Fibroblast of lung (primary cell): ENCODE measurements around the gene TENT4A. TPM values are rescaled to one million over a fixed set of nuclear protein-coding genes. Genes with fewer than 3 reads are reported as not detected.

Source experiments
- DNase-seq, 2 donors: peaks; one replicate each; pipeline versions ENCODE4 v3.0.0 to v3.0.0-alpha.2; 2010; ENCODE audit warnings: low read depth in 2 of 2
- H2AFZ ChIP-seq: 2 replicates; pipeline ENCODE4 v1.5.1; 2012; ENCODE audit warnings: low read length, control low read depth, inconsistent platforms
- H3K27ac ChIP-seq: 2 replicates; pipeline ENCODE4 v1.5.1; 2011; ENCODE audit warnings: low read length, control low read depth; ENCODE audit not compliant: insufficient read depth
- H3K27me3 ChIP-seq: 2 replicates; pipeline ENCODE4 v1.5.1; 2011; ENCODE audit warnings: mild to moderate bottlenecking, low read length; ENCODE audit not compliant: control insufficient read depth, insufficient read depth
- H3K36me3 ChIP-seq: 2 replicates; pipeline ENCODE4 v1.5.1; 2011; ENCODE audit warnings: low read length; ENCODE audit not compliant: control insufficient read depth, insufficient read depth
- H3K4me1 ChIP-seq: 2 replicates; pipeline ENCODE4 v1.5.1; 2011; ENCODE audit warnings: low read length; ENCODE audit not compliant: control insufficient read depth, insufficient read depth; ENCODE audit errors: extremely low read depth
- H3K4me2 ChIP-seq: 2 replicates; pipeline ENCODE4 v1.5.1; 2011; ENCODE audit warnings: low read length, control low read depth; ENCODE audit not compliant: insufficient read depth; ENCODE audit errors: extremely low read depth
- H3K4me3 ChIP-seq, 4 experiments: fragments of 200-600 bp in 1 of 4; sonication (generic) in 1 of 4; replicated peaks in 1 of 4; 2 replicates each; pipeline ENCODE4 v1.5.1; 2011 to 2016; ENCODE audit warnings: low read length in 4 of 4, low read depth in 3 of 4, mild to moderate bottlenecking in 3 of 4, control low read depth in 2 of 4, inconsistent platforms in 1 of 4, mixed read lengths in 1 of 4; ENCODE audit not compliant: insufficient read depth in 1 of 4; ENCODE audit errors: control extremely low read depth in 1 of 4
- H3K79me2 ChIP-seq: 2 replicates; pipeline ENCODE4 v1.5.1; 2012; ENCODE audit warnings: mild to moderate bottlenecking, low read length, inconsistent platforms; ENCODE audit not compliant: control insufficient read depth, insufficient read depth
- H3K9ac ChIP-seq: 2 replicates; pipeline ENCODE4 v1.5.1; 2011; ENCODE audit warnings: mild to moderate bottlenecking, low read length, control low read depth; ENCODE audit not compliant: insufficient read depth
- H3K9me3 ChIP-seq: 2 replicates; pipeline ENCODE4 v1.5.1; 2012; ENCODE audit warnings: low read depth, low read length; ENCODE audit not compliant: control insufficient read depth, insufficient read depth
- H4K20me1 ChIP-seq: 2 replicates; pipeline ENCODE4 v1.5.1; 2011; ENCODE audit warnings: low read length; ENCODE audit not compliant: control insufficient read depth, insufficient read depth; ENCODE audit errors: extremely low read depth
- CTCF ChIP-seq, 2 donors: IDR thresholded peaks in 1 of 2; conservative IDR thresholded peaks in 1 of 2; 1 replicate in 1 of 2; 2 replicates in 1 of 2; pipeline ENCODE4 v1.5.1; 2011 to 2012; ENCODE audit warnings: low read length in 2 of 2, control low read depth in 1 of 2, inconsistent platforms in 1 of 2, low read depth in 1 of 2, mild to moderate bottlenecking in 1 of 2
- EZH2 ChIP-seq: IDR thresholded peaks from 2 replicates; pipeline ENCODE4 v1.5.1; 2012; ENCODE audit warnings: low read length, control low read depth, mild to moderate bottlenecking; ENCODE audit errors: missing control alignments
- polyA plus RNA-seq, 2 donors: library from polyadenylated mRNA; depleted of rRNA in 1 of 2; stranded (reverse) in 1 of 2; unstranded in 1 of 2; fragments of >200 nt; gene quantifications; 2 replicates each; pipeline ENCODE4 v1.2.1, GENCODE V29; 2011 to 2012; ENCODE audit warnings: missing spikeins in 1 of 2
- total RNA-seq: library from RNA; depleted of rRNA; stranded (reverse); fragments of >200 nt; gene quantifications from 2 replicates; pipeline ENCODE4 v1.2.1, GENCODE V29; 2014

TENT4A gene
- total and polyA plus RNA-seq, 2 donors (not counting 1 experiment from before 2014, with no cell fraction given), result 3.1 to 10.4 TPM

- no peaks in the 10 kb centered on the region for H3K4me1 ChIP-seq
- H2AFZ ChIP-seq, result no peak overlapping the region
- no peaks in the 10 kb centered on the region for H3K27me3 ChIP-seq
- DNase-seq, result no peak
- TF ChIP-seq EZH2 (no peak), CTCF (conservative IDR thresholded peaks at IDR 0.05 in 1 of 2, IDR thresholded peaks at IDR 0.05 in 1 of 2; ENCODE audit: low read depth in 1 of 2, low read length in 2 of 2) (no peak)
- no peak overlapping the region for H3K27ac ChIP-seq
- H3K79me2 ChIP-seq, result no peaks in the 10 kb centered on the region
- H3K4me2 ChIP-seq, result no peak overlapping the region
- H3K4me3 ChIP-seq, result no peak overlapping the region
- H3K36me3 ChIP-seq, result no peaks in the 10 kb centered on the region
- no peaks in the 10 kb centered on the region for H3K9me3 ChIP-seq
- no peaks in the 10 kb centered on the region for H4K20me1 ChIP-seq
- no peak overlapping the region for H3K9ac ChIP-seq
Observed at GRCh38 chr5:6774721-6775204, 61.5 kb downstream of the TENT4A start.

- DNase-seq, result no peak
Observed at GRCh38 chr5:6775571-6775970, 62.3 kb downstream of the TENT4A start.

GRCh38 chr5:6780802-6781391, 67.7 kb downstream of the TENT4A start:
- no peaks in the 10 kb centered on the region for H3K79me2 ChIP-seq
- H3K9ac ChIP-seq, result no peak overlapping the region
- no peak overlapping the region for H2AFZ ChIP-seq
- no peak overlapping the region for H3K4me2 ChIP-seq
- H3K4me1 ChIP-seq, result no peaks in the 10 kb centered on the region
- no peaks in the 10 kb centered on the region for H3K27me3 ChIP-seq
- H3K27ac ChIP-seq, result no peak overlapping the region
- no peaks in the 10 kb centered on the region for H3K9me3 ChIP-seq
- no peak overlapping the region for H3K4me3 ChIP-seq
- DNase-seq, result no peak
- H4K20me1 ChIP-seq, result no peaks in the 10 kb centered on the region
- no peaks in the 10 kb centered on the region for H3K36me3 ChIP-seq
- TF ChIP-seq CTCF (conservative IDR thresholded peaks at IDR 0.05 in 1 of 2, IDR thresholded peaks at IDR 0.05 in 1 of 2; ENCODE audit: low read depth in 1 of 2, low read length in 2 of 2) (peak; percentile 21 to 24), EZH2 (no peak)

More at GRCh38 chr5:6775571-6775970, 62.3 kb downstream of the TENT4A start:
- Histone ChIP-seq H3K9me3 (no peaks in the 10 kb centered on the region), H3K27me3 (no peaks in the 10 kb centered on the region), H3K9ac (no peak overlapping the region), H4K20me1 (no peaks in the 10 kb centered on the region), H3K4me1 (no peaks in the 10 kb centered on the region), H3K79me2 (no peaks in the 10 kb centered on the region), H3K4me3 (no peak overlapping the region), H3K36me3 (no peaks in the 10 kb centered on the region), H3K27ac (no peak overlapping the region), H3K4me2 (no peak overlapping the region), H2AFZ (no peak overlapping the region)
- TF ChIP-seq EZH2, result no peak
- TF ChIP-seq CTCF (conservative IDR thresholded peaks at IDR 0.05 in 1 of 2, IDR thresholded peaks at IDR 0.05 in 1 of 2; ENCODE audit: low read depth in 1 of 2, low read length in 2 of 2), result no peak
